IMR-90 (cell line): ENCODE data around the gene RASSF4. TPM values are rescaled to one million over a fixed set of nuclear protein-coding genes. Genes with fewer than 3 reads are reported as not detected.
A peak's percentile ranks its signal among the peaks of the same experiment; 100 is the strongest.

Experiments used
- ATAC-seq: fragments of 200-7000 bp; cut with Tn5 transposase; 2 replicates; pipeline ENCODE4 v1.9.1; 2020; ENCODE audit warnings: low read depth, mild to moderate bottlenecking, moderate library complexity
- BruUV-seq: library from RNA; stranded (reverse); fragments of 400-500 nt; replicated peaks from 2 replicates; lab custom pipeline; 2021; lab: Mats Ljungman, UMichigan
- CTCF ChIA-PET: fragments of 300-600 bp; formaldehyde crosslinking; extraction: SDS; loops from one replicate; lab custom pipeline; 2021; ENCODE audit warnings: antibody characterized with exemption; lab: Yijun Ruan, JAX
- POLR2A ChIA-PET: fragments of 300-600 bp; sonication (Branson Sonifier 250); formaldehyde crosslinking; loops from one replicate; lab custom pipeline; 2022; ENCODE audit warnings: antibody characterized with exemption; ENCODE audit not compliant: unreplicated experiment; lab: Charles Lee
- DNase-seq: peaks from one replicate; pipeline ENCODE4 v3.0.0; 2013
- H2AFZ ChIP-seq: replicated peaks from 2 replicates; pipeline ENCODE3; 2013; ENCODE audit warnings: low read length, mild to moderate bottlenecking; ENCODE audit not compliant: poor library complexity
- H2AK5ac ChIP-seq: 2 replicates; pipeline ENCODE4 v1.6.1; 2013; ENCODE audit warnings: low read depth, low read length, inconsistent platforms
- H2AK9ac ChIP-seq: replicated peaks from 2 replicates; pipeline ENCODE3; 2013; ENCODE audit warnings: mild to moderate bottlenecking, low read depth, low read length, moderate library complexity; ENCODE audit not compliant: poor library complexity
- H2BK120ac ChIP-seq: 2 replicates; pipeline ENCODE4 v1.6.1; 2013; ENCODE audit warnings: low read depth, low read length, inconsistent platforms
- H2BK15ac ChIP-seq: 3 replicates; pipeline ENCODE4 v1.6.1; 2013; ENCODE audit warnings: low read depth, low read length, inconsistent platforms
- H2BK20ac ChIP-seq: 2 replicates; pipeline ENCODE4 v1.6.1; 2013; ENCODE audit warnings: low read depth, mild to moderate bottlenecking, inconsistent platforms, low read length, moderate library complexity
- H2BK5ac ChIP-seq: 2 replicates; pipeline ENCODE4 v1.6.1; 2013; ENCODE audit warnings: mild to moderate bottlenecking, low read depth, low read length, inconsistent platforms; ENCODE audit not compliant: poor library complexity, severe bottlenecking
- H3K14ac ChIP-seq: replicated peaks from 2 replicates; pipeline ENCODE4 v1.6.1; 2013; ENCODE audit warnings: low read depth, low read length, inconsistent platforms
- H3K18ac ChIP-seq: 2 replicates; pipeline ENCODE4 v1.6.1; 2013; ENCODE audit warnings: low read depth, low read length, control low read depth
- H3K23ac ChIP-seq: 2 replicates; pipeline ENCODE4 v1.6.1; 2013; ENCODE audit warnings: low read depth, low read length, inconsistent platforms
- H3K27ac ChIP-seq: 2 replicates; pipeline ENCODE4 v1.5.1; 2013; ENCODE audit warnings: mild to moderate bottlenecking, control low read depth, low read length; ENCODE audit not compliant: insufficient read depth
- H3K27me3 ChIP-seq: 2 replicates; pipeline ENCODE4 v1.6.1; 2013; ENCODE audit warnings: low read length; ENCODE audit not compliant: control insufficient read depth, insufficient read depth
- H3K36me3 ChIP-seq: 2 replicates; pipeline ENCODE4 v1.6.1; 2013; ENCODE audit warnings: low read length, mixed read lengths; ENCODE audit not compliant: control insufficient read depth, insufficient read depth
- H3K4ac ChIP-seq: 2 replicates; pipeline ENCODE4 v1.6.1; 2013; ENCODE audit warnings: low read depth, low read length, inconsistent platforms
- H3K4me1 ChIP-seq: 2 replicates; pipeline ENCODE4 v1.6.1; 2013; ENCODE audit warnings: low read length, mixed read lengths; ENCODE audit not compliant: control insufficient read depth, insufficient read depth
- H3K4me2 ChIP-seq: 2 replicates; pipeline ENCODE4 v1.6.1; 2013; ENCODE audit warnings: low read depth, mild to moderate bottlenecking, control low read depth, low read length, moderate library complexity
- H3K4me3 ChIP-seq: 2 replicates; pipeline ENCODE4 v1.5.1; 2013; ENCODE audit warnings: low read depth, mild to moderate bottlenecking, control low read depth, low read length, moderate library complexity; ENCODE audit not compliant: insufficient read depth
- H3K56ac ChIP-seq: 2 replicates; pipeline ENCODE4 v1.6.1; 2013; ENCODE audit warnings: low read length, inconsistent platforms; ENCODE audit not compliant: insufficient read depth; ENCODE audit errors: extremely low read depth
- H3K79me1 ChIP-seq, 2 experiments: 2 replicates each; pipeline ENCODE4 v1.6.1; 2013; ENCODE audit warnings: low read length in 2 of 2, inconsistent platforms in 1 of 2, low read depth in 1 of 2
- H3K9ac ChIP-seq: 2 replicates; pipeline ENCODE4 v1.6.1; 2013; ENCODE audit warnings: low read depth, low read length, control low read depth
- H3K9me1 ChIP-seq: 2 replicates; pipeline ENCODE4 v1.6.1; 2013; ENCODE audit warnings: low read length, inconsistent platforms; ENCODE audit not compliant: insufficient read depth
- H3K9me3 ChIP-seq: 2 replicates; pipeline ENCODE4 v1.6.1; 2013; ENCODE audit warnings: low read length; ENCODE audit not compliant: control insufficient read depth, insufficient read depth
- H4K20me1 ChIP-seq: 2 replicates; pipeline ENCODE4 v1.6.1; 2013; ENCODE audit warnings: low read length, inconsistent platforms; ENCODE audit not compliant: insufficient read depth
- H4K5ac ChIP-seq: 2 replicates; pipeline ENCODE4 v1.6.1; 2013; ENCODE audit warnings: mild to moderate bottlenecking, low read depth, low read length, control low read depth
- H4K8ac ChIP-seq, 2 experiments: 2 replicates each; pipeline ENCODE4 v1.6.1; 2013; ENCODE audit warnings: low read depth in 2 of 2, low read length in 2 of 2, control low read depth in 1 of 2, inconsistent platforms in 1 of 2
- H4K91ac ChIP-seq: 2 replicates; pipeline ENCODE4 v1.6.1; 2013; ENCODE audit warnings: low read depth, low read length, inconsistent platforms; ENCODE audit not compliant: insufficient read depth
- BHLHE40 ChIP-seq: fragments of 150-350 bp; IDR thresholded peaks from 2 replicates; pipeline ENCODE4 v1.6.1; 2016; ENCODE audit warnings: mild to moderate bottlenecking, low read depth, low read length
- CEBPB ChIP-seq: IDR thresholded peaks from 2 replicates; pipeline ENCODE4 v1.6.1; 2012; ENCODE audit warnings: low read depth, low read length, improper control_type of control experiment
- CHD1 ChIP-seq: IDR thresholded peaks from 2 replicates; pipeline ENCODE4 v1.6.1; 2012; ENCODE audit warnings: low read depth, low read length, improper control_type of control experiment
- FOS ChIP-seq: fragments of 150-350 bp; IDR thresholded peaks from 2 replicates; pipeline ENCODE4 v1.6.1; 2016; ENCODE audit warnings: low read depth, low read length
- MAFK ChIP-seq: IDR thresholded peaks from 2 replicates; pipeline ENCODE4 v1.6.1; 2012; ENCODE audit warnings: low read depth, low read length, improper control_type of control experiment
- MAZ ChIP-seq: IDR thresholded peaks from 2 replicates; pipeline ENCODE4 v1.6.1; 2012; ENCODE audit warnings: low read depth, mild to moderate bottlenecking, low read length, improper control_type of control experiment, moderate library complexity, borderline replicate concordance
- NFE2L2 ChIP-seq: fragments of 150-350 bp; IDR thresholded peaks from 2 replicates; pipeline ENCODE4 v1.6.1; 2016; ENCODE audit warnings: low read depth, mild to moderate bottlenecking, low read length
- POLR2A ChIP-seq: IDR thresholded peaks from 2 replicates; pipeline ENCODE4 v1.6.1; 2012; ENCODE audit warnings: mild to moderate bottlenecking, low read depth, low read length
- RAD21 ChIP-seq: IDR thresholded peaks from 2 replicates; pipeline ENCODE4 v1.6.1; 2012; ENCODE audit warnings: low read length, improper control_type of control experiment
- RCOR1 ChIP-seq: IDR thresholded peaks from 2 replicates; pipeline ENCODE4 v1.6.1; 2012; ENCODE audit warnings: mild to moderate bottlenecking, low read length, improper control_type of control experiment; ENCODE audit not compliant: insufficient replicate concordance
- RFX5 ChIP-seq: IDR thresholded peaks from 2 replicates; pipeline ENCODE4 v1.8.0; 2012; ENCODE audit warnings: low read depth, mild to moderate bottlenecking, low read length, moderate library complexity
- SMC3 ChIP-seq: fragments of 150-350 bp; IDR thresholded peaks from 2 replicates; pipeline ENCODE4 v1.6.1; 2016; ENCODE audit warnings: low read depth, mild to moderate bottlenecking, antibody characterized with exemption, low read length, moderate library complexity
- WGBS, 2 experiments: methylation state at CpG; one replicate each; pipeline versions ENCODE4 v1.1.5 to v1.1.7; 2013; ENCODE audit warnings: missing lambda C conversion rate in 2 of 2; ENCODE audit not compliant: insufficient read length in 1 of 2; ENCODE audit errors: extremely low coverage in 2 of 2; 5-methylcytosine and 5-hydroxymethylcytosine counted together
- dilution Hi-C: fragments of 300-500 bp; cut with HindIII; formaldehyde crosslinking; loops from one replicate; pipeline ENCODE4 v1.14.3; 2018; ENCODE audit warnings: low sequenced_read_pairs; ENCODE audit not compliant: unreplicated experiment
- in situ Hi-C: fragments of 300-500 bp; cut with MboI; formaldehyde crosslinking; loops from 3 replicates; pipeline ENCODE4 v1.14.3; 2019; ENCODE audit warnings: low sequenced_read_pairs, inconsistent platforms, mixed read lengths
- intact Hi-C: fragments of 100-400 bp; cut with micrococcal nuclease; formaldehyde crosslinking; loops from 2 replicates; pipeline ENCODE4 v1.10.0; 2022
- polyA plus RNA-seq, 3 experiments: library from polyadenylated mRNA; depleted of rRNA; stranded (reverse); fragments of >200 nt; gene quantifications; 2 replicates each; pipeline ENCODE4 v1.2.3, GENCODE V29; 2012; ENCODE audit warnings: low replicate concordance in 1 of 3
- total RNA-seq: library from RNA; depleted of rRNA; stranded (reverse); fragments of >200 nt; gene quantifications from 2 replicates; pipeline ENCODE4 v1.2.3, GENCODE V29; 2012
- TF ChIP-seq, protein P1 (sequence below): conservative IDR thresholded peaks from 2 replicates; pipeline ENCODE4 v1.5.1; 2012; ENCODE audit warnings: mild to moderate bottlenecking, low read depth, low read length, improper control_type of control experiment
- TF ChIP-seq, protein P2 (sequence below): fragments of 150-350 bp; IDR thresholded peaks from 2 replicates; pipeline ENCODE4 v1.6.1; 2017; ENCODE audit warnings: mild to moderate bottlenecking, antibody characterized with exemption, low read length, low read depth
- TF ChIP-seq, protein P3 (sequence below): fragments of 150-350 bp; IDR thresholded peaks from 2 replicates; pipeline ENCODE4 v1.6.1; 2016; ENCODE audit warnings: low read depth, mild to moderate bottlenecking, low read length, moderate library complexity, borderline replicate concordance

Gene RASSF4
- total and polyA plus RNA-seq, 2 of the 4 experiments (the other 2 are of a cell fraction) = 5.9 to 8.6 TPM

DNA sequence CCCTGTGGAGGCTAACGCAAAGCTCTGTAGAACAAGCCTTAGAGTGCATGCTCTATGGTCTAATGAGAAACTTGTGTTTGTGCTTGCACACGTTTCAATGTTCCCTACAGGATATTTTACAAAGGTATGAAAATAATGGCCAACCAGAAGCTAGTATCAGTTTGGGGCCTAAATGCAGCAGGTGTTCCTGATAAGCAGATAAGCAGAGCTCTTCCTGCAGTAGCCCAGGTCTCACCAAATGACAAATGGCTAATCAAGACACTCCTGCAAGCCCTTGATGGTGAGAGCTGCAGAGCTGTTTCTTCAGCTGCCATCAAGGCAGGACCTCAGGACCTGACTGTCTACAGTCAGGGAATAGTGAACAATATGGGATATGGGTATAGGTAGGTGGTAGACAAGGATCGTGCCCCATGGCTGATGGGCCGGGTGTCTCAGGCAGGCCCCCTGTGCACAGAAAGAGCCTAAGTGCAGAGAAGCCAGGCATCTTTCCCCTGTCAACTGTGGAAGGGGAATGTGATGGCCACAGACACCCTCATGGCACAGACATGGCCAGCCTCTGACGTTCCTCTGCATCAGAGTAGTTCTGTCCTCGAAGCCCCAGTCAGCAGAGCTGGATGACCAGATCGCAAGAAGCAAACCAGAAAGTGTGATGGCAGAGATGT is 23.2 kb upstream of the RASSF4 start:
- Histone ChIP-seq H3K4ac (peak overlapping the region; percentile 63), H4K8ac (peak overlapping the region; percentile 26 to 39; a peak in 2 of 4 replicates), H3K23ac (no peak overlapping the region), H3K27ac (no peak overlapping the region), H2BK15ac (no peak overlapping the region), H3K36me3 (no peaks in the 10 kb centered on the region), H4K5ac (no peak overlapping the region), H3K9ac (no peak overlapping the region), H3K4me3 (no peak overlapping the region), H3K4me1 (peaks cover 15% of the 10 kb centered on the region), H2BK20ac (peak overlapping the region; percentile 22; the same call in 1 of the 2 replicates), H3K18ac (peak overlapping the region; percentile 1; the same call in 1 of the 2 replicates), H2AFZ (no peak overlapping the region), H3K79me1 (no peaks in the 10 kb centered on the region), H3K14ac (0 out of 2 replicates have a peak overlapping the region, but pooled peaks have one; percentile 11), H3K27me3 (no peaks in the 10 kb centered on the region), H2BK5ac (no peak overlapping the region), H3K4me2 (no peak overlapping the region), H2BK120ac (peak overlapping the region; percentile 81), H3K56ac (no peak overlapping the region), H4K91ac (0 out of 2 replicates have a peak overlapping the region, but pooled peaks have one; percentile 13), H4K20me1 (no peaks in the 10 kb centered on the region), H3K9me1 (peaks cover 9% of the 10 kb centered on the region; the same call in 1 of the 2 replicates), H2AK9ac (no peak overlapping the region), H2AK5ac (peak overlapping the region; percentile 63), H3K9me3 (no peaks in the 10 kb centered on the region)
- ATAC-seq (no peak), DNase-seq (no peak)
- in situ Hi-C loops (no loop called here), dilution Hi-C loops (no loop called here), intact Hi-C loops (no loop called here)
- BruUV-seq = no TSS peak
- ChIA-PET CTCF (no interaction called here), POLR2A (no interaction called here)
- WGBS, 2 experiments = 96% methylated on average over 3 of the region's 7 CpGs; no CpG with 5 or more reads in 1 of the 2 experiments
- TF ChIP-seq POLR2A (no peak), MAZ (no peak), CHD1 (no peak), RCOR1 (no peak), NFE2L2 (no peak), SMC3 (no peak), BHLHE40 (no peak), RFX5 (no peak), RAD21 (no peak), CEBPB (no peak), FOS (no peak), MAFK (no peak)
- TF ChIP-seq, protein P1, sequence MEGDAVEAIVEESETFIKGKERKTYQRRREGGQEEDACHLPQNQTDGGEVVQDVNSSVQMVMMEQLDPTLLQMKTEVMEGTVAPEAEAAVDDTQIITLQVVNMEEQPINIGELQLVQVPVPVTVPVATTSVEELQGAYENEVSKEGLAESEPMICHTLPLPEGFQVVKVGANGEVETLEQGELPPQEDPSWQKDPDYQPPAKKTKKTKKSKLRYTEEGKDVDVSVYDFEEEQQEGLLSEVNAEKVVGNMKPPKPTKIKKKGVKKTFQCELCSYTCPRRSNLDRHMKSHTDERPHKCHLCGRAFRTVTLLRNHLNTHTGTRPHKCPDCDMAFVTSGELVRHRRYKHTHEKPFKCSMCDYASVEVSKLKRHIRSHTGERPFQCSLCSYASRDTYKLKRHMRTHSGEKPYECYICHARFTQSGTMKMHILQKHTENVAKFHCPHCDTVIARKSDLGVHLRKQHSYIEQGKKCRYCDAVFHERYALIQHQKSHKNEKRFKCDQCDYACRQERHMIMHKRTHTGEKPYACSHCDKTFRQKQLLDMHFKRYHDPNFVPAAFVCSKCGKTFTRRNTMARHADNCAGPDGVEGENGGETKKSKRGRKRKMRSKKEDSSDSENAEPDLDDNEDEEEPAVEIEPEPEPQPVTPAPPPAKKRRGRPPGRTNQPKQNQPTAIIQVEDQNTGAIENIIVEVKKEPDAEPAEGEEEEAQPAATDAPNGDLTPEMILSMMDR = no peak
- TF ChIP-seq, protein P2, sequence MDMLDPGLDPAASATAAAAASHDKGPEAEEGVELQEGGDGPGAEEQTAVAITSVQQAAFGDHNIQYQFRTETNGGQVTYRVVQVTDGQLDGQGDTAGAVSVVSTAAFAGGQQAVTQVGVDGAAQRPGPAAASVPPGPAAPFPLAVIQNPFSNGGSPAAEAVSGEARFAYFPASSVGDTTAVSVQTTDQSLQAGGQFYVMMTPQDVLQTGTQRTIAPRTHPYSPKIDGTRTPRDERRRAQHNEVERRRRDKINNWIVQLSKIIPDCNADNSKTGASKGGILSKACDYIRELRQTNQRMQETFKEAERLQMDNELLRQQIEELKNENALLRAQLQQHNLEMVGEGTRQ = no peak
- TF ChIP-seq, protein P3, sequence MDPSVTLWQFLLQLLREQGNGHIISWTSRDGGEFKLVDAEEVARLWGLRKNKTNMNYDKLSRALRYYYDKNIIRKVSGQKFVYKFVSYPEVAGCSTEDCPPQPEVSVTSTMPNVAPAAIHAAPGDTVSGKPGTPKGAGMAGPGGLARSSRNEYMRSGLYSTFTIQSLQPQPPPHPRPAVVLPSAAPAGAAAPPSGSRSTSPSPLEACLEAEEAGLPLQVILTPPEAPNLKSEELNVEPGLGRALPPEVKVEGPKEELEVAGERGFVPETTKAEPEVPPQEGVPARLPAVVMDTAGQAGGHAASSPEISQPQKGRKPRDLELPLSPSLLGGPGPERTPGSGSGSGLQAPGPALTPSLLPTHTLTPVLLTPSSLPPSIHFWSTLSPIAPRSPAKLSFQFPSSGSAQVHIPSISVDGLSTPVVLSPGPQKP = no peak
